OCI-LY1 (cell line): ENCODE measurements around the gene HBM.

Experiments
- H2AFZ ChIP-seq: fragments of 200-600 bp; sonication (generic), shearing (Covaris generic); 2 replicates; pipeline ENCODE4 v1.6.0; 2014; ENCODE audit warnings: antibody characterized with exemption, mild to moderate bottlenecking, low read length
- H3F3A ChIP-seq: fragments of 200-600 bp; sonication (generic), shearing (Covaris generic); 2 replicates; pipeline ENCODE4 v1.6.0; 2014; ENCODE audit warnings: mild to moderate bottlenecking, antibody characterized with exemption, low read length, moderate library complexity; ENCODE audit not compliant: insufficient read depth
- H3K27ac ChIP-seq: fragments of 200-600 bp; sonication (generic); 2 replicates; pipeline ENCODE4 v1.5.1; 2014; ENCODE audit warnings: low read length, mixed run types, mild to moderate bottlenecking, low read depth; ENCODE audit not compliant: poor library complexity, severe bottlenecking
- H3K27me3 ChIP-seq: fragments of 200-600 bp; sonication (generic); 2 replicates; pipeline ENCODE4 v1.6.0; 2014; ENCODE audit warnings: antibody characterized with exemption, mild to moderate bottlenecking, low read length, moderate library complexity; ENCODE audit not compliant: insufficient read depth
- H3K36me3 ChIP-seq: fragments of 200-600 bp; sonication (generic); 2 replicates; pipeline ENCODE4 v1.6.1; 2014; ENCODE audit warnings: mild to moderate bottlenecking, antibody characterized with exemption, low read length, moderate library complexity, mixed read lengths; ENCODE audit not compliant: insufficient read depth
- H3K4me1 ChIP-seq: fragments of 200-600 bp; sonication (generic); 2 replicates; pipeline ENCODE4 v1.5.1; 2014; ENCODE audit warnings: mild to moderate bottlenecking, low read length, moderate library complexity; ENCODE audit not compliant: insufficient read depth, severe bottlenecking
- H3K4me2 ChIP-seq: fragments of 200-600 bp; sonication (generic), shearing (Covaris generic); 2 replicates; pipeline ENCODE4 v1.6.1; 2014; ENCODE audit warnings: low read length
- H3K4me3 ChIP-seq: fragments of 200-600 bp; sonication (generic); 2 replicates; pipeline ENCODE4 v1.5.1; 2014; ENCODE audit warnings: low read length, low read depth, mild to moderate bottlenecking, mixed read lengths; ENCODE audit not compliant: poor library complexity, severe bottlenecking
- H3K79me2 ChIP-seq: fragments of 200-600 bp; shearing (Covaris generic); 2 replicates; pipeline ENCODE4 v1.6.1; 2016; ENCODE audit warnings: mixed run types, low read length, mixed read lengths; ENCODE audit not compliant: insufficient read depth
- H3K9ac ChIP-seq: fragments of 200-600 bp; sonication (generic), shearing (Covaris generic); 2 replicates; pipeline ENCODE4 v1.6.1; 2014; ENCODE audit warnings: mild to moderate bottlenecking, low read length, mixed read lengths
- H3K9me2 ChIP-seq: fragments of 200-600 bp; sonication (generic), shearing (Covaris generic); 2 replicates; pipeline ENCODE4 v1.6.1; 2014; ENCODE audit warnings: low read depth, mild to moderate bottlenecking, low read length, mixed read lengths
- H3K9me3 ChIP-seq: fragments of 200-600 bp; shearing (Covaris generic); 2 replicates; pipeline ENCODE4 v1.6.1; 2014; ENCODE audit warnings: low read length, mixed read lengths
- H4K20me1 ChIP-seq: fragments of 200-600 bp; sonication (generic), shearing (Covaris generic); 2 replicates; pipeline ENCODE4 v1.6.0; 2016; ENCODE audit warnings: mild to moderate bottlenecking, low read length; ENCODE audit not compliant: insufficient read depth
- EZH2 ChIP-seq: fragments of 200-600 bp; sonication (generic), shearing (Covaris generic); IDR thresholded peaks from 2 replicates; pipeline ENCODE4 v1.8.0; 2017; ENCODE audit warnings: borderline replicate concordance, mixed run types, mild to moderate bottlenecking, antibody characterized with exemption, low read length, moderate library complexity, mixed read lengths
- TF ChIP-seq, protein P1 (sequence below): fragments of 200-600 bp; sonication (generic), shearing (Covaris generic); IDR thresholded peaks from 2 replicates; pipeline ENCODE4 v1.5.1; 2017; ENCODE audit warnings: mild to moderate bottlenecking, antibody characterized with exemption, low read length, moderate library complexity, mixed read lengths

Gene HBM

DNA sequence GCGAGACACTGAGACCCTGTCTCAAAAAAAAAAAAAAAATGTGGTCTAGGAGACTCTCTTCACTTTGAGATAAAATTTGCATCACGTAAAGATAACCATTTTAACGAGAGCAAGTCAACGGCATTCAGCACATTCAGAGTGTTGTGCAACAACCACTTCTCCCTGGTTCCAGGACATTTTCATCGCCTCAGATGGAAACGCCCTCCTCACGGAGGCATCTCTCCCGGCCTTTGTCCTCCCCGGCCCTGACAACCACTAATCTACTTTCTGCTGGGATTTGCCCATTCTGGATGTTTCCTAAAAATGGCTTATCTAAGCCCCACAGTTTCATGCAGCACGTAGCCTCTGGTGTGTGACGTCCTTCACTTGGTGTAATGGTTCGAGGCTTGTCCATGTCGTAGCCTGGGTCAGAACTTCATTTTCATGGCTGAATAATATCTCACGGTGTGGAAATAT lies 21.0 kb upstream of the HBM start:
- H2AFZ ChIP-seq, result no peak overlapping the region
- no peaks in the 10 kb centered on the region for H3K36me3 ChIP-seq
- H3K4me1 ChIP-seq, result peaks cover 3% of the 10 kb centered on the region
- no peak overlapping the region for H3K4me3 ChIP-seq
- H4K20me1 ChIP-seq, result no peaks in the 10 kb centered on the region
- H3K27ac ChIP-seq, result no peak overlapping the region
- H3F3A ChIP-seq, result peaks cover 3% of the 10 kb centered on the region; the same call in 1 of the 2 replicates
- peaks cover 6% of the 10 kb centered on the region; the same call in 1 of the 2 replicates for H3K27me3 ChIP-seq
- H3K9me3 ChIP-seq, result no peaks in the 10 kb centered on the region
- H3K9me2 ChIP-seq, result no peaks in the 10 kb centered on the region
- H3K4me2 ChIP-seq, result no peak overlapping the region
- no peak for TF ChIP-seq EZH2
- TF ChIP-seq, protein P1, sequence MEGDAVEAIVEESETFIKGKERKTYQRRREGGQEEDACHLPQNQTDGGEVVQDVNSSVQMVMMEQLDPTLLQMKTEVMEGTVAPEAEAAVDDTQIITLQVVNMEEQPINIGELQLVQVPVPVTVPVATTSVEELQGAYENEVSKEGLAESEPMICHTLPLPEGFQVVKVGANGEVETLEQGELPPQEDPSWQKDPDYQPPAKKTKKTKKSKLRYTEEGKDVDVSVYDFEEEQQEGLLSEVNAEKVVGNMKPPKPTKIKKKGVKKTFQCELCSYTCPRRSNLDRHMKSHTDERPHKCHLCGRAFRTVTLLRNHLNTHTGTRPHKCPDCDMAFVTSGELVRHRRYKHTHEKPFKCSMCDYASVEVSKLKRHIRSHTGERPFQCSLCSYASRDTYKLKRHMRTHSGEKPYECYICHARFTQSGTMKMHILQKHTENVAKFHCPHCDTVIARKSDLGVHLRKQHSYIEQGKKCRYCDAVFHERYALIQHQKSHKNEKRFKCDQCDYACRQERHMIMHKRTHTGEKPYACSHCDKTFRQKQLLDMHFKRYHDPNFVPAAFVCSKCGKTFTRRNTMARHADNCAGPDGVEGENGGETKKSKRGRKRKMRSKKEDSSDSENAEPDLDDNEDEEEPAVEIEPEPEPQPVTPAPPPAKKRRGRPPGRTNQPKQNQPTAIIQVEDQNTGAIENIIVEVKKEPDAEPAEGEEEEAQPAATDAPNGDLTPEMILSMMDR, result no peak
- no peaks in the 10 kb centered on the region for H3K79me2 ChIP-seq
- no peak overlapping the region for H3K9ac ChIP-seq

DNA sequence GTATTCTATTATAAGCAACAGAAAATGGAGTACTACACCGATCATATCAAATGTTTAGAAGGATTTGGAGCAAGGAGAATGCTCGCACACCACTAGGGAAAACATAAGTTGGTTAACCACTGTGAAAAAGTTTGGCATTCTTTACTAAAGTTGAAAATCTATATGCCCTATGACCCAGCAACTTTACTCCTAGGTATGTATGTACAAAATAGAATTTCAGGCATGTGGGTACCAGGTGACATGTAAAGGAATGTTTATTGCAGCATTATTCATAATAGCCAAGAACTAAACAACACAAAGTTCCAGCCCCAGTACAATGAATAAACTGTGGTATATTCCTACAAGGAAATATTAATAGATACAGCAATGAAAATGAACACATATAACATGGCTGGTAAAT lies 19.1 kb upstream of the HBM start:
- TF ChIP-seq, protein P1, result no peak
- TF ChIP-seq EZH2, result no peak
- no peaks in the 10 kb centered on the region for H3F3A ChIP-seq
- H3K9ac ChIP-seq, result no peak overlapping the region
- H3K4me2 ChIP-seq, result no peak overlapping the region
- peaks cover 6% of the 10 kb centered on the region; the same call in 1 of the 2 replicates for H3K27me3 ChIP-seq
- no peaks in the 10 kb centered on the region for H3K79me2 ChIP-seq
- H3K36me3 ChIP-seq, result no peaks in the 10 kb centered on the region
- H3K9me3 ChIP-seq, result no peaks in the 10 kb centered on the region
- H2AFZ ChIP-seq, result no peak overlapping the region
- H4K20me1 ChIP-seq, result no peaks in the 10 kb centered on the region
- no peak overlapping the region for H3K4me3 ChIP-seq
- no peaks in the 10 kb centered on the region for H3K9me2 ChIP-seq
- H3K4me1 ChIP-seq, result peaks cover 3% of the 10 kb centered on the region
- H3K27ac ChIP-seq, result no peak overlapping the region

DNA sequence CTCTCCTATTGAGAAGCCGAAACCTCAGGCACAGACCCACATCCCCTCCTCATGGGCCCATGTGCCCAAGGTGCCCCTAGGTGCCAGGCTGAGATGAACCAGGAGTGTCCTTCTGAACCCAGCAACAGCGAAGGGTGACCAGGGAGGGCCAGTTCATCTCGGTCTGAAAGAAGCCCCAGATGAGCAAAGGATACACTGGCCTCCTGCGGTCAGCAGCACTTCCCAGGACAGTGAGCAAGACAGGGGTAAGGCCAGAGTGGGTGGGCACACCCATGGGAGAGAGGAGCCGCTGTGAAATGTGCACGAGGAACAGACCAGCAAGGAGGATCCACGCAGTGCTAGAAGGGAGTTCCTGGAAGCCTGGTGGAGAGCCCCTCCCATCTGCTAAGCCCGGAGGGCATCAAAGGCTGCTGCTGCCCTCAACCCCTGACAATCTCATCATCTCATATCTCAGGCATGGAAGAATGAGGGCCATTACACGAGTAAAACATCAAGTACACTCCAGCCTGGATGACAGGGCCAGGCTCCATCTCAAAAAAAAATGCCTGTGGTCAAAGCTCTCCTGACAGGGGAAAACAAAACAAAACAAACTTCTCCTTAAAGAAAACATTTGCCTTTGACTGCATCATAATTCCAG lies 16.6 kb upstream of the HBM start:
- no peak overlapping the region for H3K4me2 ChIP-seq
- H3K9ac ChIP-seq, result no peak overlapping the region
- H4K20me1 ChIP-seq, result no peaks in the 10 kb centered on the region
- no peak for TF ChIP-seq EZH2
- TF ChIP-seq, protein P1, result no peak
- no peak overlapping the region for H3K4me3 ChIP-seq
- H3K9me3 ChIP-seq, result no peaks in the 10 kb centered on the region
- H3K27me3 ChIP-seq, result peaks cover 6% of the 10 kb centered on the region; the same call in 1 of the 2 replicates
- no peak overlapping the region for H3K27ac ChIP-seq
- H3K4me1 ChIP-seq, result peaks cover 3% of the 10 kb centered on the region
- H3K36me3 ChIP-seq, result no peaks in the 10 kb centered on the region
- no peaks in the 10 kb centered on the region for H3F3A ChIP-seq
- no peaks in the 10 kb centered on the region for H3K9me2 ChIP-seq
- no peaks in the 10 kb centered on the region for H3K79me2 ChIP-seq
- H2AFZ ChIP-seq, result no peak overlapping the region
